22Rv1 (cell line): ENCODE results near the gene STN1.

Source experiments
- H3K27ac ChIP-seq: fragments of 450-650 bp; 2 replicates; pipeline ENCODE4 v1.5.1; 2017
- ZFX ChIP-seq: fragments of 450-650 bp; IDR thresholded peaks from 2 replicates; pipeline ENCODE4 v1.6.1; 2017; ENCODE audit warnings: antibody characterized with exemption, borderline replicate concordance
- TF ChIP-seq, protein P1 (sequence below): fragments of 450-650 bp; IDR thresholded peaks from 2 replicates; pipeline ENCODE4 v1.5.1; 2017; ENCODE audit warnings: mild to moderate bottlenecking

STN1 gene

DNA sequence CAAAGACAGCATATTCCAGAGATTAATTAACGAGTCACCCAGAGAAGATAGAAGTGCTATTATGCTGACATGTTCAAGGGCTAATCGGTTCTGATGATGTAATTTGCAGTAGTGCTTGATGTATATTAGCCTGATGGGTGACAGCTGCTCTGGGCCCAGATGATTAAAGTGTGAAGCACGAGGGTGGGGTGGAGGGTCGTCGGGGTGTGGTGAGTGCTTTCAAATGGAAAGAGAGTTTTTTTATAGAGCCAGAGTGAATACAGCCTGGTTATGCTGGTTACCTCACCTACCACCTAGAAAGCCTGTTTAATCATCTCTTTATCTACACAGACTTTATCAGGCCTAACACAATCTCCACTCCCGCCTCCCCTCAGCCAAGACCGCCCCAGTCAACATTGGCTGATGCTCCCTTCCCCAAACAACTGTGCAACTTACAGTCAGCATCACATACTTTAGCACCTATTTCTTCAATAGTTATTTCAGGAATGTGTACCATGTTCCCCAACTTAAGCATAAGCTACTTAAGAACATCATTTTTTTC is 11.5 kb upstream of the STN1 start:
- no peak overlapping the region for H3K27ac ChIP-seq

DNA sequence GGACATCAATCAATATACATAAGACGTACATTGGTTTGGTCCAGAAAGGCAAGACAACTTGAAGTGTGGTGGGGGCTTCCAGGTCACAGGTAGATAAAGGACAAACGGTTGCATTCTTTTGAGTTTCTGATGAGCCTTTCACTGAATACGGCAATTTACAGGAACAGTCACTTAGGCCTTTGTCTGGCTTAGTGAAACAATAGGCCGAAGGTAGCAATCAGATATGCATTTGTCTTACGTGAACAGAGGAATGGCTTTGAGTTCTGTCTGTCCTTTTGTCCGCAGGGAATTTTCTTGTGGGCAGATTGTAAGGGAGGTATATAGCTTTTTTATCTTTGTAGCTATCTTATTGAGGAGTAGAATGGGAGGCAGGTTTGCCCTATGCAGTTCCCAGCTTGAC is 10.8 kb upstream of the STN1 start:
- no peak overlapping the region for H3K27ac ChIP-seq
- TF ChIP-seq, protein P1, sequence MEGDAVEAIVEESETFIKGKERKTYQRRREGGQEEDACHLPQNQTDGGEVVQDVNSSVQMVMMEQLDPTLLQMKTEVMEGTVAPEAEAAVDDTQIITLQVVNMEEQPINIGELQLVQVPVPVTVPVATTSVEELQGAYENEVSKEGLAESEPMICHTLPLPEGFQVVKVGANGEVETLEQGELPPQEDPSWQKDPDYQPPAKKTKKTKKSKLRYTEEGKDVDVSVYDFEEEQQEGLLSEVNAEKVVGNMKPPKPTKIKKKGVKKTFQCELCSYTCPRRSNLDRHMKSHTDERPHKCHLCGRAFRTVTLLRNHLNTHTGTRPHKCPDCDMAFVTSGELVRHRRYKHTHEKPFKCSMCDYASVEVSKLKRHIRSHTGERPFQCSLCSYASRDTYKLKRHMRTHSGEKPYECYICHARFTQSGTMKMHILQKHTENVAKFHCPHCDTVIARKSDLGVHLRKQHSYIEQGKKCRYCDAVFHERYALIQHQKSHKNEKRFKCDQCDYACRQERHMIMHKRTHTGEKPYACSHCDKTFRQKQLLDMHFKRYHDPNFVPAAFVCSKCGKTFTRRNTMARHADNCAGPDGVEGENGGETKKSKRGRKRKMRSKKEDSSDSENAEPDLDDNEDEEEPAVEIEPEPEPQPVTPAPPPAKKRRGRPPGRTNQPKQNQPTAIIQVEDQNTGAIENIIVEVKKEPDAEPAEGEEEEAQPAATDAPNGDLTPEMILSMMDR, result no peak
- no peak for TF ChIP-seq ZFX

More for the DNA sequence above, 11.5 kb upstream of the STN1 start:
- no peak for TF ChIP-seq ZFX
- TF ChIP-seq, protein P1, result no peak

DNA sequence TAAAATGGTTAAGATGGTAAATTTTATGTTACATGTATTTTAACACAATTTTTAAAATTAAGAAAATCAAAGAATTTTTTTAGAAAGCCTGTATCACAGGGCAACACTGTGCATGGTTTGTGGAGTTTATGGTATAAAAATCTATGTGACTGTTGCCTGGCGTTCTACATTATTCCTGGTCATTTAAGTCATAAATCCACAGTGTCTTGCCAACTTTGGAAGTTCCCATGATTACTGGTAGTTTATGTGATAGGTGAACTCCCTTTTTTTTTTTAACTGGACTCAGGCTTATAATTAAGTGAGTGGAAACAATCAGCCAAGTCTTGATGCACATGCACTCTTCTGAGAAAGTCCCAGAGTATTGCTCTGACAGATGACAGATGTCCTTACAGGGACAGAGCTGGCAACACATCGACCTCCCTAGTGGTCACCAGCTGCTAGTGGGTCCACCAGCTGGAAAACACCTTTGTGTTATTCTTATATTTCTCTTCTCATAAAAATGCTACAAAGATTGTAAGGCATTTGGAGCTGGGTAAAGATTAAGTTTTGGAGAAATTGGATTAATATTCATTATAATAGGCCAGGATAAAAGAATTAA is 8.8 kb upstream of the STN1 start:
- no peak overlapping the region for H3K27ac ChIP-seq
- TF ChIP-seq ZFX, result no peak
- TF ChIP-seq, protein P1, result no peak

DNA sequence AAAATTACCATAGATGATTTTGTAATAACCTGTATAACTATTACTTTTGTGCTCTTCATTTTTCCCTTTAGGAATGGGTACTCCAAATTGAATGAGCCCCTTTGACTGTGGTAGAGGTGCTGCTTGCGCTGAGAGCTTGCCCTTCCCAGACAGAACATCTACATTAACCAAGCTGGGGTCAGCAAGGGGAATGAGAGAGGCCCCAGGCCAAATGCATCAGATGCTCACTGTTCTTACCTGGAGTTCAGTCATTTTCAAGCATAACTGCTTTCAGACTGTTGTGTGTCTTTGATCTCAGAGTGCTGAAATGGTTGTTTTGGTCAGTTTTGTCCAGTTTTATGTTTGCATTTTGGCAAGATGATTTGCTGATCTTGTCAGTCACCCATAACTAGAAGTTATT is 7.6 kb upstream of the STN1 start:
- no peak overlapping the region for H3K27ac ChIP-seq
- no peak for TF ChIP-seq ZFX
- TF ChIP-seq, protein P1, result no peak

DNA sequence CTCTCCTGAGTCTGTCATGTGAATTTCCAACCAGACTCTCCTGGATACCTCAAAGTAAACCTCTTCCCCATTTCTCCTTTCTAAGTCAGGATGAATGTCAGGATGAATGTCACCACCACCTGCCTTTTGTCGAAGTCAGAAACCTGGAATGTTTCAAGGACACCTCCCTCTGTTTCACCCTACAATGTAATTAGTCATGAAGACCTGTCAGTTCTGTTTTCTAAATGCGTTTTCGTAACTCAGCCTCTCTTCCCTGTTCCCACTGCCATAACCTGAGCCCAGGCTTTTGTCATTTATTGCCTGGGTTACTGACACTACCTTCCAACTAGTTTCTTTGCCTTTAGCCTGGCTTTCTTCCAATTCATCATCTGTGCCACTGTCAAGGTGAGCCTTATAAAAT is 5.5 kb upstream of the STN1 start:
- no peak for TF ChIP-seq ZFX
- TF ChIP-seq, protein P1, result no peak
- no peak overlapping the region for H3K27ac ChIP-seq

DNA sequence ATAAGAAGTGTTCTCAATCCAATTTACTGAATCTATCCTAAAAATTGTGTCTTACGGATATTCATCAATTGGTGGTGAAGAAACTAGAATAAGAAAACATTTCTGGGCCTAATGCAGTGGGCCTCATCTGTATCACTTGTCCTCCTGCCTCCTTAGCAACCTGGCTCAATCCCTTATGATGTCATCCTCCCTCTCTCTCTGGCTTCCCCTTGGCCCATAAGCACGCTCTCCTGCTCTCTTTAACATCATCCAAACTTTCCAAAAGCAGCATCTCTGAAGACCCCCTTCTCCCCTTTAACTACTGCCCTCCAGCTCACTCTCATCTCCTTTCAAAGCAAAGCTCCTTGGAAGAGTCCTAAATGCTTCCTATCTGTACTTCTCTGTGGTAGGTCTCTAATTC is 4.7 kb upstream of the STN1 start:
- no peak for TF ChIP-seq ZFX
- TF ChIP-seq, protein P1, result no peak

DNA sequence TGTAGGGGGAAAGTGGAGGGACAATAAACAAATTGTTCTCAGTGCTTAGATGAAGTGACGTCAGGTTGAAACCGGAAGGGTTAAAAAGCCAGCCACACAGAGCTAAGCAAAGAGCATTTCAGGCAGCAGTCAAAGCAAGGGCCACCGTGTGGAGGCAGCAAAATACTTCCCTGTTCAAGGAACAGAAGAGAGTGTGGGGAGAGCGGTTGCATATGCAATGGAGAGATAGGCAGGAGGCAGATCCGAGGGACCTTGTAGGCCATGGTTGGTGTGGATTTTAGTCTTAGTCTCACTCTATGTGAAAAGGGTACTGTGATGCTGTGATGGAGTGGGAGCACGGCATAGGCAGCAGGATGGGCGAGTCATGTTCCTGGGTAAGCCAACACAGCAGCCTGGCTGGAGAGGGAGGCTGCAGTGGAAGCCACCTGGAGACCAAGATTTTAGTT is 3.8 kb upstream of the STN1 start:
- TF ChIP-seq, protein P1, result no peak
- no peak for TF ChIP-seq ZFX
- H3K27ac ChIP-seq, result no peak overlapping the region

More for the DNA sequence above, 4.7 kb upstream of the STN1 start:
- H3K27ac ChIP-seq, result no peak overlapping the region
